GM12891 (cell line): ENCODE results near the gene PPP2R3B.

Experiments used
- PAX5 ChIP-seq: IDR thresholded peaks from 2 replicates; pipeline ENCODE4 v1.6.1; 2011; ENCODE audit warnings: low read length, moderate library complexity, mild to moderate bottlenecking; ENCODE audit not compliant: insufficient read depth, severe bottlenecking
- POLR2A ChIP-seq: IDR thresholded peaks from 2 replicates; pipeline ENCODE4 v1.6.1; 2011; ENCODE audit warnings: low read depth, low read length, control low read depth
- POLR2AphosphoS5 ChIP-seq: IDR thresholded peaks from 2 replicates; pipeline ENCODE4 v1.6.1; 2011; ENCODE audit warnings: low read depth, low read length, control low read depth
- POU2F2 ChIP-seq: IDR thresholded peaks from 2 replicates; pipeline ENCODE4 v1.6.1; 2011; ENCODE audit warnings: low read depth, mild to moderate bottlenecking, control low read depth, low read length, moderate library complexity
- SPI1 ChIP-seq: IDR thresholded peaks from 2 replicates; pipeline ENCODE4 v1.6.1; 2011; ENCODE audit warnings: low read depth, low read length, control low read depth
- TAF1 ChIP-seq: IDR thresholded peaks from 2 replicates; pipeline ENCODE4 v1.6.1; 2011; ENCODE audit warnings: low read depth, low read length, control low read depth

DNA sequence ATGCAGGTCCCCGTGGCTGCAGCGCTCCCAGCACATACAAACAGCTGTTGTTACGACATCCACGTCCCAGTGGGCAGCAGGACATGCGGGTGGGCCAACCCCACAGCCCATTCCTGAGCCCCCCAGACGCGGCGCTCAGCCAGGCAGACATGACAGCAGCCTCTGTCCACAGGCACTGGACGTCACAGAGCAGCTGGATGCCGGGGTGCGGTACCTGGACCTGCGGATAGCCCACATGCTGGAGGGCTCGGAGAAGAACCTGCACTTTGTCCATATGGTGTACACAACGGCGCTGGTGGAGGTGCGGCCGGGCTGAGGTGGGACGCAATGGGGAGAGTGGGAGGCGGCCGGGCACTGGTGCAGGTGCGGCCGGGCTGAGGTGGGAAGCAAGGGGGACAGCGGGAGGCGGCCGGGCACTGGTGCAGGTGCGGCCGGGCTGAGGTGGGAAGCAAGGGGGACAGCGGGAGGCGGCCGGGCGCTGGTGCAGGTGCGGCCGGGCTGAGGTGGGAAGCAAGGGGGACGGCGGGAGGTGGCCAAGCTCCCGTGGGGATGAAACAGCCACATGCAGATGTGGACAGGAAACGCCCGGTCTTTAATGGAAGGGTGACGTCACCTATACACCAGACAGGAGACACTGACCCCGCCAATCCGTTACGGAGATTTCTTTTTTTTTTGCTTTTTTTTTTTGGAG, 96.1 kb downstream of the PPP2R3B start:
- TF ChIP-seq POLR2AphosphoS5 (no peak), POLR2A (no peak), SPI1 (no peak), TAF1 (no peak), PAX5 (no peak), POU2F2 (no peak)
